A673 (cell line): ENCODE measurements around the gene STRA8.

Source experiments
- CTCF ChIP-seq: fragments of 300-800, 200-600 bp; sonication (generic); conservative IDR thresholded peaks from 2 replicates; pipeline ENCODE4 v1.5.1; 2017; ENCODE audit warnings: low read depth, mild to moderate bottlenecking, antibody characterized with exemption, low read length, moderate library complexity, mixed read lengths
- EZH2 ChIP-seq: fragments of 200-600 bp; sonication (generic); IDR thresholded peaks from 2 replicates; pipeline ENCODE4 v1.6.1; 2017; ENCODE audit warnings: borderline replicate concordance, low read depth, mild to moderate bottlenecking, mixed read lengths, antibody characterized with exemption, low read length; ENCODE audit not compliant: poor library complexity, severe bottlenecking

GRCh38 chr7:135263321-135263970 lies 29.8 kb downstream of the STRA8 start:
- TF ChIP-seq CTCF (no peak), EZH2 (no peak)
